NCI-H524 treated with DMSO at 0.1 percent for 48 hours (cell line): ENCODE measurements around the gene RERG.
A peak's percentile ranks its signal among the peaks of the same experiment; 100 is the strongest.
"Not testable (repeated sequence)": the region's sequence is repeated elsewhere in the genome, so short reads cannot be mapped to it uniquely, and the experiment has no call there.

ENCODE experiments used
- DNase-seq: peaks from one replicate; lab custom pipeline; 2025; lab: John Stamatoyannopoulos, UW

RERG gene

GRCh38 chr12:15220915-15221885 is at the start of gene RERG:
Gene RERG (minus strand): TSS chr12:15221417. CDS start chr12:15217489, 3,928 bp downstream.
- DNase-seq = no peak

DNA sequence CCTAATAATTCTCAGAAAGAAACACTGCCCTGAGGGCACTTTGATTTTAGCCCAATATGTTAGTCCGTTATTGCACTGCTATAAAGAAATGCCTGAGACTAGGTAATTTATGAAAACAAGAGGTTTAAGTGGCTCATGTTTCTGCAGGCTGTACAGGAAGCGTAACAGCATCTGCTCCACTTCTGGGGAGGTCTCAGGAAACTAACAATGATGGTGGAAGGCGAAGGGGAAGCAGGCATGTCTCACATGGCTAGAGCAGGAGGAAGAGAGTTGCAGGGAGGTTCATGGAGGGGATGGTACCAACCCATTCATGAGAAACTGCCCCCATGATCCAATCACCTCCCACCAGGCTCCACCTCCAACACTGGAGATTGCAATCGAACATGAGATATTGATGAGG is 49.4 kb upstream of the RERG start:
- DNase-seq = no peak

- DNase-seq = peak; percentile 10
Measured at GRCh38 chr12:15268927-15269552, 47.8 kb upstream of the RERG start.

DNA sequence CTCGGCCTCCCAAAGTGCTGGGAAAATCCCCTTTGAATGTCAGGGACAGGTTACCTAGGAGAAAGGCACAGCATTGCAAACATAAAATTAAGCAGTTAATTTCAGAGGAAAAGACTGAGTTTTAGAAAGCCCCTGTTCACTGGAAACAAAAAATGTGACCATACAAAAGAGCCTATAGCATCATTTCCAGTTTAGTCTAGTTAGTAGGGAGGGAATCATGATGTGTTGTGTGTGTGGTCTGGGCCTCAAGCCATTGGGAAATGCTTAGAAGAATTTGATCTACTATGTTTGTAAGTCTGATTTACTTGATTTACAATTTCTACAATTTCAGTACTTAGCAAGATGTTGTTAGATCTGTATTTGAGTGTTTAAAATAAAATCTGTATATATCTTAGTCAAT is 47.1 kb upstream of the RERG start:
- no peak for DNase-seq

DNA sequence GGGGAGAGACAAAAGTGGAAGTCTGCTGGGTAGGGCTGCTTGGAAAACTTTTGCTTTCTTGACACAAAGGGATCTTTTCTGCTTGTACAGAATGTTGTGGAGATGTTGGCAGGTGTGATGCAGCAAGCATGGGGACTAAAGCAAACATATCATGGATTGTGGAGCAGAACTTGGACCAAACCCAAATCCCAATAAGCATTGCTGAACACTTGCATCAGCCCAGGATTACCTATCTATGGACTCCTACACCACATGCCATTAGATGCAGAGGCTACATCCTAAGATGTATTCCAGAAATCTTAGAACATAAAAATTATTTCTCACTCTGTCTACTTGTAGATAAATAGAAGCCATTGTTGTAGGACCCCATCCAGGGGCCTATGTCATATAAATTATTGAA is 44.7 kb upstream of the RERG start:
- DNase-seq = no peak

GRCh38 chr12:15256761-15257160 is 35.5 kb upstream of the RERG start:
- no peak for DNase-seq

DNA sequence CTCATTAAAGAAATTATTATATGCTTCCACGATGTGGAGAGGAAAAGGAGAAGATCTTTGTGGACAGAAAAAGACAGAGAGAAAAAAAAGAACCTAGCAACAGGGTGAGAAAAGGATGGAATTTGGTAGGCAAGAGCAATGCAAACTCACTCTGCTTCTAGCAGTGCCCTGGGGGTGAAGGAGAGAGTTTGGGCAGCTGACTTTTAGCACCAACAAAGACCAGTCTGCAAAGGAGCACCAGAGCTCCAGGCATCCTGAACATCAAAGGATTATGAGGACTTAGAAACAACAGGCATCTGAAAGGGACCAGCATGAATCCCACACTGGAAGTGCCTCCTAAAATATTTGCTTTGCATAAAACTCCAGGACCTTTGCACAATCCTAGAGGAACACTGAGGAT is 32.8 kb upstream of the RERG start:
- no peak for DNase-seq

DNA sequence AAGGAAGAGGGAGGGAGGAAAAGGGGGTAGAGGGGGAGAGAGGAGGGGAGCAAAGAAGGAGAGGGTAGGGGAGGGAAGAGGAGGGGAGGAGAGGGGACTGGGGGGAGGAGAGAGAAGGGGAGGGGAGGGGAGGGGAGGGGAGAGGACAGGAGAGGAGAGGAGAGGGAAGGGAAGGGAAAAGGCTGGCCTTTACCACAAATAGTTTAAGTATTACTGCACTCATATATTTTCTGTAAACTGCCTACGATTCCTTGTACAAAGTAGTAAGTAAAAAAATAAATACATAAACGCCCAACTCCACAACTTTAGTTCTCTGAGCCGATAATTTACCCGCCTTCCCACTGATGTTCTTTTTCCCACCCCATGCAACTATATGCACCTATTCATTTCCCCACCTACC is 23.7 kb upstream of the RERG start:
- no peak for DNase-seq

DNA sequence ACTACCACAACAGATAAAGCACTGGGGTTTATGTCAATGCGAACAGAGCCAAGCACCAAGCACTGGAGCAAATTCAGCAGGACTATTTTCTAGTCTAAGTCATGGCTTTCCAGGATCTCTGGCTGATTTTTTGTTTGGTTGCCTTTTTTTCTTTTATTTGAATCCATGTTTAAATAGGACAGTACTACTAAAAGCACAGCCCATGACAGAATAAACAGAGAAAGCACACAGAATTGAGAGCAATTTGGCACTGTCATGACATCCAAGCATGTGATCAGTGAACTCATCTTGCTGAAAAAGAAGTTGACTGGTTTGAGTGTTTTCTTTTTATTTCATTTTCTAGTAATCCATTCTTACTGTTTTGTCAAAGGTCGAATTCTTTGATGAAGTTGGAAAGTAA is 23.1 kb upstream of the RERG start:
- DNase-seq = no peak

GRCh38 chr12:15243102-15243501 is 21.9 kb upstream of the RERG start:
- no peak for DNase-seq

- DNase-seq = no peak
Measured at GRCh38 chr12:15240898-15241297, 19.7 kb upstream of the RERG start.

- no peak for DNase-seq
Measured at GRCh38 chr12:15234508-15234907, 13.3 kb upstream of the RERG start.

DNA sequence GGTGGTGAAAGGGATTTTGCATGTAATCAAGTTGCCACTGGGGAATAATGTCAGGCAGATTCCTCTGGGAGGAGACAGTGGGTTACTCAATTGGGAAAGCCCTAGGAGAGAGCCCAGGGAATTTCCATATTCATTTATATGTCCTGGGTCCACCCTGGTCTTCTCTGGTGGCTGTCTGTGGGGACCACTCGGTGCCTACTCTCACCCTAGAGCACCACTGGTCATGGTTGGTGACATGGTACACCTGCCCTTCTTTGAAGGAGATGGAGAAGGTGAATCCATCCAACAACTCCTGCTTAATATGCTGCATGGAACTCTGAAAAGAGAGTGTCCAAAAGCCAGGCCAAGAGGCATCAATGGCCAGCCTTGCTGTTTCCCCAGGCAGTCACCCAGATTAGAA is 12.8 kb upstream of the RERG start:
- DNase-seq = no peak

- no peak for DNase-seq
Measured at GRCh38 chr12:15232959-15233358, 11.7 kb upstream of the RERG start.

DNA sequence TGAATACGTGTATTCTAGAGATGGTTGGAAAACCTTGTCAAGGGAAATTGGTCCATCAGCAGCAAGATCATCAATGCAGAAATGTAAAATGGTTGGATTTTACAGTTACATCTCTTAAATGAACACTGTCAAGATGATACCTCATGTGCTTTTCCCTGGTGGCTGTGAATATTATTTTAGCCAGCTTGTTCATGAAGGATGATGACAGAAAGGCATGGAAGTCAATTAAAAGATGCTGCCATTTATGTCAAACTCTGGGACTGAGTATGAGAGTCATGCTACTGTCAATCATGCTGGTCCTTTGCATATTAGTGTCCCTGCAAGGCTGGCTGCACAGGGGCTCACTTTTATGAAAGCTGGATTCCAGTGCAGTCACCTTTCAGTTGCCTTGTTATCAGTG is 10.3 kb upstream of the RERG start:
- DNase-seq = no peak

DNA sequence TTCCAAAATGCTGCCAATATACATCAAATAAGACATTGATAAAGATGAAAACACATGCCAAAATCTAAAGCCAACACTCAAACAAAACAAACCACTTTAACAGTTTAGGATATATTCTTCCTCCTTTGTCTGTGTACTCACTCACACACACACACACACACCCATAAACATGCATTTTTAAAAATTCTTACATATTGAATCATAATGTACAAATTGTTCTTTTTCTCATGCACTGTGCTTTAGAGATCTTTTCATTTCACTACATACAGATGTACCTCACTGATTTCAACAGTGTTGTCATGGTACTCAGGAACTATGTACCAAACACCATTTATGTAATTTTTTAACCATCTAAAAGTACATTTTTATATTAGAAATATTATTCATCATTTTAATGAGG is 9.5 kb upstream of the RERG start:
- no peak for DNase-seq

GRCh38 chr12:15230137-15230536 is 8.9 kb upstream of the RERG start:
- DNase-seq = no peak

- no peak for DNase-seq
Measured at GRCh38 chr12:15227004-15227679, 5.9 kb upstream of the RERG start.

GRCh38 chr12:15225863-15226218 is 4.6 kb upstream of the RERG start:
- DNase-seq = not testable (repeated sequence)

GRCh38 chr12:15225136-15225862 is 4.1 kb upstream of the RERG start:
- DNase-seq = no peak

GRCh38 chr12:15222219-15222618 is 1.0 kb upstream of the RERG start:
- DNase-seq = no peak

GRCh38 chr12:15220451-15220850 is 766 bp downstream of the RERG start:
- no peak for DNase-seq
